ENCODE results near the gene BEST4.
"Not testable (repeated sequence)": the region's sequence is repeated elsewhere in the genome, so short reads cannot be mapped to it uniquely, and the experiment has no call there.

The BEST4 gene

GRCh38 chr1:44775078-44775929, 12.7 kb downstream of the BEST4 start, which contains the start of gene RPS8:
Gene RPS8, plus strand, starts transcription at chr1:44775540. Its CDS starts 57 bp downstream, at chr1:44775597.
- no peaks in the 10 kb centered on the region for H3K27me3 ChIP-seq (ENCODE audit: low read length)
- H3K9me3 ChIP-seq (ENCODE audit: insufficient read depth, low read length), result no peaks in the 10 kb centered on the region
- H3F3A ChIP-seq (ENCODE audit: insufficient read depth), result peaks cover 49% of the 10 kb centered on the region
- H3K79me2 ChIP-seq (ENCODE audit: insufficient read depth, low read length), result peaks cover 43% of the 10 kb centered on the region
- TF ChIP-seq, protein P1, sequence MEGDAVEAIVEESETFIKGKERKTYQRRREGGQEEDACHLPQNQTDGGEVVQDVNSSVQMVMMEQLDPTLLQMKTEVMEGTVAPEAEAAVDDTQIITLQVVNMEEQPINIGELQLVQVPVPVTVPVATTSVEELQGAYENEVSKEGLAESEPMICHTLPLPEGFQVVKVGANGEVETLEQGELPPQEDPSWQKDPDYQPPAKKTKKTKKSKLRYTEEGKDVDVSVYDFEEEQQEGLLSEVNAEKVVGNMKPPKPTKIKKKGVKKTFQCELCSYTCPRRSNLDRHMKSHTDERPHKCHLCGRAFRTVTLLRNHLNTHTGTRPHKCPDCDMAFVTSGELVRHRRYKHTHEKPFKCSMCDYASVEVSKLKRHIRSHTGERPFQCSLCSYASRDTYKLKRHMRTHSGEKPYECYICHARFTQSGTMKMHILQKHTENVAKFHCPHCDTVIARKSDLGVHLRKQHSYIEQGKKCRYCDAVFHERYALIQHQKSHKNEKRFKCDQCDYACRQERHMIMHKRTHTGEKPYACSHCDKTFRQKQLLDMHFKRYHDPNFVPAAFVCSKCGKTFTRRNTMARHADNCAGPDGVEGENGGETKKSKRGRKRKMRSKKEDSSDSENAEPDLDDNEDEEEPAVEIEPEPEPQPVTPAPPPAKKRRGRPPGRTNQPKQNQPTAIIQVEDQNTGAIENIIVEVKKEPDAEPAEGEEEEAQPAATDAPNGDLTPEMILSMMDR (IDR thresholded peaks at IDR 0.05; ENCODE audit: insufficient read depth, low read length, poor library complexity, severe bottlenecking), result no peak
- TF ChIP-seq EZH2phosphoT487 (conservative IDR thresholded peaks at IDR 0.05; ENCODE audit: low read length), result no peak
- H4K20me1 ChIP-seq (ENCODE audit: low read depth, low read length), result peaks cover 21% of the 10 kb centered on the region; the same call in 1 of the 2 replicates
- peak within 1 kb of the TSS; percentile 99 for H3K4me3 ChIP-seq (ENCODE audit: insufficient read depth, low read length, poor library complexity, severe bottlenecking)
- peak within 1 kb of the TSS; percentile 91 for H2AFZ ChIP-seq (ENCODE audit: low read depth, low read length, severe bottlenecking)
- H3K9ac ChIP-seq (ENCODE audit: low read length), result peak within 1 kb of the TSS; percentile 84
- H3K27ac ChIP-seq (ENCODE audit: low read depth, low read length), result peak within 1 kb of the TSS; percentile 87
- H3K9me2 ChIP-seq (replicated peaks; ENCODE audit: insufficient read depth, low read length), result no peaks in the 10 kb centered on the region
- peak within 1 kb of the TSS; percentile 99 for H3K4me2 ChIP-seq (ENCODE audit: low read depth, low read length, poor library complexity, severe bottlenecking)
- peaks cover 34% of the 10 kb centered on the region for H3K36me3 ChIP-seq (ENCODE audit: low read length)

GRCh38 chr1:44766421-44766820, 21.5 kb downstream of the BEST4 start:
- H3K9me3 ChIP-seq (ENCODE audit: insufficient read depth, low read length); H3K9me2 ChIP-seq (replicated peaks; ENCODE audit: insufficient read depth, low read length); H2AFZ ChIP-seq (ENCODE audit: low read depth, low read length, severe bottlenecking); H3K79me2 ChIP-seq (ENCODE audit: insufficient read depth, low read length); H3K4me3 ChIP-seq (ENCODE audit: insufficient read depth, low read length, poor library complexity, severe bottlenecking); H3K27me3 ChIP-seq (ENCODE audit: low read length); H3K4me2 ChIP-seq (ENCODE audit: low read depth, low read length, poor library complexity, severe bottlenecking); H3K27ac ChIP-seq (ENCODE audit: low read depth, low read length); H4K20me1 ChIP-seq (ENCODE audit: low read depth, low read length); H3K9ac ChIP-seq (ENCODE audit: low read length); H3K36me3 ChIP-seq (ENCODE audit: low read length): not testable (repeated sequence)
- H3F3A ChIP-seq (ENCODE audit: insufficient read depth), result peaks cover 17% of the 10 kb centered on the region; the same call in 1 of the 2 replicates

- Histone ChIP-seq H4K20me1 (ENCODE audit: low read depth, low read length) (no peaks in the 10 kb centered on the region), H3K9me2 (replicated peaks; ENCODE audit: insufficient read depth, low read length) (no peaks in the 10 kb centered on the region), H3K4me2 (ENCODE audit: low read depth, low read length, poor library complexity, severe bottlenecking) (no peak overlapping the region), H3K9me3 (ENCODE audit: insufficient read depth, low read length) (no peaks in the 10 kb centered on the region), H3K4me3 (ENCODE audit: insufficient read depth, low read length, poor library complexity, severe bottlenecking) (no peak overlapping the region), H2AFZ (ENCODE audit: low read depth, low read length, severe bottlenecking) (no peak overlapping the region), H3K9ac (ENCODE audit: low read length) (no peak overlapping the region), H3K79me2 (ENCODE audit: insufficient read depth, low read length) (no peaks in the 10 kb centered on the region), H3K27me3 (ENCODE audit: low read length) (no peaks in the 10 kb centered on the region), H3F3A (ENCODE audit: insufficient read depth) (no peaks in the 10 kb centered on the region), H3K36me3 (ENCODE audit: low read length) (peaks cover 12% of the 10 kb centered on the region), H3K27ac (ENCODE audit: low read depth, low read length) (no peak overlapping the region)
- TF ChIP-seq EZH2phosphoT487 (conservative IDR thresholded peaks at IDR 0.05; ENCODE audit: low read length), result no peak
- TF ChIP-seq, protein P1 (IDR thresholded peaks at IDR 0.05; ENCODE audit: insufficient read depth, low read length, poor library complexity, severe bottlenecking), result no peak
Observed at GRCh38 chr1:44760876-44761275, 27.1 kb downstream of the BEST4 start.

DNA sequence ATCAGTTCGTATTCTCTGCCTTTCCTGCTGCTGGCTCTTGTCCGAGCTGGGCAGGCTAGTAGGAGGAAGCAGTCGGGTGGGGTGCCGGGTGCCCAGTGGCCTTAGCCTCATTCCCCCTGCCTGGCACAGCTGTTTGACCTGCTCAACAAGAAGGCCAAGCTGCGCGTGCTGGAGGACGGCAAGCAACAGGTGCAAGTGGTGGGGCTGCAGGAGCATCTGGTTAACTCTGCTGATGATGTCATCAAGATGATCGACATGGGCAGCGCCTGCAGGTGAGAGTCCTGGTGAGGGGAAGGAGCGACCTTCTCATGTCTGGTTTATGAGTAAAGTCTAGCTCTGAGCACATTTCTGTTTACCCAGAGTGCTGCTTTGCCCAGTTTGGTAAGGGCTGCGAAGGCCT, 28.9 kb downstream of the BEST4 start:
- Histone ChIP-seq H3F3A (ENCODE audit: insufficient read depth) (no peaks in the 10 kb centered on the region), H3K9ac (ENCODE audit: low read length) (no peak overlapping the region), H3K4me3 (ENCODE audit: insufficient read depth, low read length, poor library complexity, severe bottlenecking) (no peak overlapping the region), H3K79me2 (ENCODE audit: insufficient read depth, low read length) (no peaks in the 10 kb centered on the region), H3K9me2 (replicated peaks; ENCODE audit: insufficient read depth, low read length) (no peaks in the 10 kb centered on the region), H3K27me3 (ENCODE audit: low read length) (no peaks in the 10 kb centered on the region), H3K36me3 (ENCODE audit: low read length) (peaks cover 17% of the 10 kb centered on the region), H2AFZ (ENCODE audit: low read depth, low read length, severe bottlenecking) (no peak overlapping the region), H3K9me3 (ENCODE audit: insufficient read depth, low read length) (no peaks in the 10 kb centered on the region), H4K20me1 (ENCODE audit: low read depth, low read length) (no peaks in the 10 kb centered on the region), H3K27ac (ENCODE audit: low read depth, low read length) (no peak overlapping the region), H3K4me2 (ENCODE audit: low read depth, low read length, poor library complexity, severe bottlenecking) (no peak overlapping the region)
- TF ChIP-seq, protein P1 (IDR thresholded peaks at IDR 0.05; ENCODE audit: insufficient read depth, low read length, poor library complexity, severe bottlenecking), result no peak
- TF ChIP-seq EZH2phosphoT487 (conservative IDR thresholded peaks at IDR 0.05; ENCODE audit: low read length), result no peak

Data from SU-DHL-6 (cell line).